ENCODE results near the gene USB1.
"Not testable (repeated sequence)": the region's sequence is repeated elsewhere in the genome, so short reads cannot be mapped to it uniquely, and the experiment has no call there.

Gene USB1

GRCh38 chr16:57970970-57971369, 30.2 kb upstream of the USB1 start, which contains the start of gene CNGB1:
CNGB1 (minus strand) TSS chr16:57971128; CDS start chr16:57967286, 3,842 bp downstream.
- DNase-seq: no peak

GRCh38 chr16:57971848-57972247, 29.4 kb upstream of the USB1 start:
- no peak for DNase-seq

- no peak for DNase-seq
Measured at GRCh38 chr16:57972306-57972705, 28.9 kb upstream of the USB1 start.

- DNase-seq: no peak
Measured at GRCh38 chr16:57976331-57976796, 24.8 kb upstream of the USB1 start.

GRCh38 chr16:57977418-57978069, 23.7 kb upstream of the USB1 start:
- DNase-seq: no peak

- DNase-seq: not testable (repeated sequence)
Measured at GRCh38 chr16:57978070-57978465, 23.1 kb upstream of the USB1 start.

GRCh38 chr16:57979006-57979585, 22.1 kb upstream of the USB1 start:
- no peak for DNase-seq

GRCh38 chr16:57981636-57982035, 19.6 kb upstream of the USB1 start:
- DNase-seq: no peak

GRCh38 chr16:57982385-57982784, 18.8 kb upstream of the USB1 start:
- DNase-seq: no peak

GRCh38 chr16:57984443-57985203, 16.6 kb upstream of the USB1 start:
- DNase-seq: peak; percentile 82

- no peak for DNase-seq
Measured at GRCh38 chr16:57985204-57986181, 15.7 kb upstream of the USB1 start.

- DNase-seq: no peak
Measured at GRCh38 chr16:57986196-57986595, 15.0 kb upstream of the USB1 start.

GRCh38 chr16:57987441-57988177, 13.6 kb upstream of the USB1 start:
- no peak for DNase-seq

- no peak for DNase-seq
Measured at GRCh38 chr16:57988929-57989328, 12.3 kb upstream of the USB1 start.

- no peak for DNase-seq
Measured at GRCh38 chr16:57991551-57992059, 9.6 kb upstream of the USB1 start.

GRCh38 chr16:57992084-57992483, 9.1 kb upstream of the USB1 start:
- no peak for DNase-seq

GRCh38 chr16:57993438-57993837, 7.8 kb upstream of the USB1 start:
- no peak for DNase-seq

- DNase-seq: no peak
Measured at GRCh38 chr16:57993897-57994296, 7.3 kb upstream of the USB1 start.

- no peak for DNase-seq
Measured at GRCh38 chr16:57994361-57994760, 6.8 kb upstream of the USB1 start.

GRCh38 chr16:57994778-57995177, 6.4 kb upstream of the USB1 start:
- DNase-seq: peak; percentile 27

GRCh38 chr16:57995721-57996405, 5.3 kb upstream of the USB1 start:
- no peak for DNase-seq
